HepG2 (cell line): ENCODE results near the gene PLEKHB2. TPM values are rescaled to one million over a fixed set of nuclear protein-coding genes. Genes with fewer than 3 reads are reported as not detected.
A peak's percentile ranks its signal among the peaks of the same experiment; 100 is the strongest.

ENCODE experiments used
- DNMT3B ChIP-seq: conservative IDR thresholded peaks from 2 replicates; pipeline ENCODE4 v1.6.1; 2016; ENCODE audit warnings: missing biosample characterization, control low read depth
- DPF2 ChIP-seq: sonication (generic); formaldehyde crosslinking; IDR thresholded peaks from 2 replicates; pipeline ENCODE4 v1.4.0; 2020; ENCODE audit warnings: mild to moderate bottlenecking, low read depth, missing genetic modification reagents, borderline replicate concordance
- FIP1L1 ChIP-seq: fragments of 200-400 bp; formaldehyde crosslinking; IDR thresholded peaks from 2 replicates; pipeline ENCODE4 v1.6.1; 2018; ENCODE audit warnings: low read depth, mild to moderate bottlenecking, low read length, moderate library complexity, borderline replicate concordance; ENCODE audit not compliant: insufficient read depth
- GABPB1 ChIP-seq: IDR thresholded peaks from 2 replicates; pipeline ENCODE4 v1.6.1; 2016; ENCODE audit warnings: mild to moderate bottlenecking, missing genetic modification reagents, moderate library complexity, missing compliant biosample characterization
- GTF2F1 ChIP-seq: fragments of 150-350 bp; IDR thresholded peaks from 2 replicates; pipeline ENCODE4 v1.6.1; 2014; ENCODE audit warnings: low read length
- IKZF1 ChIP-seq: fragments of 450-650 bp; IDR thresholded peaks from 2 replicates; pipeline ENCODE4 v1.7.1; 2016
- KMT2A ChIP-seq: sonication (generic); formaldehyde crosslinking; IDR thresholded peaks from 2 replicates; pipeline ENCODE4 v1.4.0; 2020; ENCODE audit warnings: missing genetic modification reagents
- NR2F1 ChIP-seq, 2 experiments: fragments of 450-650 bp in 1 of 2; formaldehyde crosslinking in 1 of 2; IDR thresholded peaks; 2 replicates each; pipeline versions ENCODE4 v1.5.0 to v1.6.1; 2016 to 2020; ENCODE audit warnings: mild to moderate bottlenecking in 1 of 2, missing compliant biosample characterization in 1 of 2, missing genetic modification reagents in 1 of 2, moderate library complexity in 1 of 2
- NRL ChIP-seq: sonication (generic); formaldehyde crosslinking; IDR thresholded peaks from 2 replicates; pipeline ENCODE4 v1.5.0; 2020; ENCODE audit warnings: missing genetic modification reagents, mild to moderate bottlenecking, moderate library complexity, borderline replicate concordance
- RBAK ChIP-seq: sonication (generic); formaldehyde crosslinking; IDR thresholded peaks from 2 replicates; pipeline ENCODE4 v1.5.1; 2020; ENCODE audit warnings: mild to moderate bottlenecking, missing genetic modification reagents
- YEATS2 ChIP-seq: sonication (generic); formaldehyde crosslinking; IDR thresholded peaks from 2 replicates; pipeline ENCODE4 v1.4.0; 2020; ENCODE audit warnings: missing genetic modification reagents, borderline replicate concordance
- ZMYM3 ChIP-seq: sonication (generic); formaldehyde crosslinking; IDR thresholded peaks from 2 replicates; pipeline ENCODE4 v1.5.1; 2020; ENCODE audit warnings: mild to moderate bottlenecking, missing genetic modification reagents
- ZNF292 ChIP-seq: sonication (generic); formaldehyde crosslinking; IDR thresholded peaks from 2 replicates; pipeline ENCODE4 v1.8.1; 2022; ENCODE audit warnings: mild to moderate bottlenecking, low read depth, missing genetic modification reagents, borderline replicate concordance
- ZNF382 ChIP-seq: sonication (generic); formaldehyde crosslinking; IDR thresholded peaks from 2 replicates; pipeline ENCODE4 v1.5.0; 2020; ENCODE audit warnings: missing genetic modification reagents, mild to moderate bottlenecking, borderline replicate concordance
- ZNF552 ChIP-seq: sonication (generic); formaldehyde crosslinking; IDR thresholded peaks from 2 replicates; pipeline ENCODE4 v1.9.0; 2022; ENCODE audit warnings: missing genetic modification reagents, mild to moderate bottlenecking, borderline replicate concordance
- ZNF619 ChIP-seq: sonication (generic); formaldehyde crosslinking; IDR thresholded peaks from 2 replicates; pipeline ENCODE4 v1.4.0; 2020; ENCODE audit warnings: mild to moderate bottlenecking, missing genetic modification reagents
- polyA plus RNA-seq, 8 experiments: library from polyadenylated mRNA; depleted of rRNA in 3 of 8; stranded (reverse) in 7 of 8; unstranded in 1 of 8; fragments of >200 nt; fragmentation: Illumina TruSeq in 4 of 8; extraction: Trizol in 4 of 8; gene quantifications; 2 replicates each; pipeline versions ENCODE4 v1.2.1 to v1.2.3, GENCODE V29; 2011 to 2016; ENCODE audit warnings: low read depth in 4 of 8, missing spikeins in 1 of 8, mixed read lengths in 1 of 8; ENCODE audit not compliant: insufficient read depth in 1 of 8
- total RNA-seq, 5 experiments: library from RNA; depleted of rRNA; stranded (reverse); fragments of >200 nt; fragmentation: Illumina TruSeq; extraction: Trizol; gene quantifications; 2 replicates each; pipeline ENCODE4 v1.2.3, GENCODE V29; 2016; ENCODE audit warnings: low read depth in 1 of 5
- TF ChIP-seq, protein P1 (sequence below): sonication (generic); formaldehyde crosslinking; IDR thresholded peaks from 2 replicates; pipeline ENCODE4 v1.9.0; 2021; ENCODE audit warnings: missing genetic modification reagents, borderline replicate concordance
- TF ChIP-seq, protein P2 (sequence below): sonication (generic); formaldehyde crosslinking; IDR thresholded peaks from 2 replicates; pipeline ENCODE4 v1.4.0; 2020; ENCODE audit warnings: missing genetic modification reagents
- TF ChIP-seq, protein P3 (sequence below): sonication (generic); formaldehyde crosslinking; IDR thresholded peaks from 2 replicates; pipeline ENCODE4 v1.5.0; 2020; ENCODE audit warnings: mild to moderate bottlenecking, low read depth, missing genetic modification reagents, borderline replicate concordance
- TF ChIP-seq, protein P4 (sequence below): sonication (generic); formaldehyde crosslinking; IDR thresholded peaks from 2 replicates; pipeline ENCODE4 v1.4.0; 2020; ENCODE audit warnings: missing genetic modification reagents
- TF ChIP-seq, protein P5 (sequence below): IDR thresholded peaks from 2 replicates; pipeline ENCODE4 v1.6.1; 2016; ENCODE audit warnings: missing genetic modification reagents, missing compliant biosample characterization
- TF ChIP-seq, protein P6 (sequence below): sonication (generic); formaldehyde crosslinking; IDR thresholded peaks from 2 replicates; pipeline ENCODE4 v1.5.0; 2020; ENCODE audit warnings: mild to moderate bottlenecking, missing genetic modification reagents

PLEKHB2 gene
- total and polyA plus RNA-seq, 2 of the 13 experiments (the other 11 are each of a cell fraction or from before 2014, with no cell fraction given) = 73.0 to 78.9 TPM

DNA sequence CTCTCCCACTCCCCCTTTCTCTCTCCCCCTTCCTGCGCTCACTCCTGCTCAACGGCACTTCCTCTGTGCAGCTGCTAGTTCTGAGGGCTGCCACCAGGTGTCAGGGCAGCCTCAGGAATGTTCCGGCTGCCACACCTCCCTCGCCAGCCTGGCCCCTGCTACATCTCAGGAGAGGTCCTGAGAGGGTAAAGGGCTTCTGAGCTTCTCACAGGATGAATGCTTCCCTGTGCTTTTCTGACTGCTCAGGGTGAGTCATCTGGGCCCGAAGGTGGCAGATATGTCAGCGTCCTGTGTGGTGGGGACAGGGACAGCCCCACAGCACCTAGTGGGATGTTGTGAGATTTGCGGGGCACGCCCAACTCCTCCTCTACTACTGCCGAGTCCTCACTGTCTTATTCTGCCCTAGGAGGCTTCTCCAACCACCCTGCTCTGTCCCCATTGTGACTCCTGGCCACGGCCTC, 49.0 kb downstream of the PLEKHB2 start (continued):
- TF ChIP-seq, protein P1, sequence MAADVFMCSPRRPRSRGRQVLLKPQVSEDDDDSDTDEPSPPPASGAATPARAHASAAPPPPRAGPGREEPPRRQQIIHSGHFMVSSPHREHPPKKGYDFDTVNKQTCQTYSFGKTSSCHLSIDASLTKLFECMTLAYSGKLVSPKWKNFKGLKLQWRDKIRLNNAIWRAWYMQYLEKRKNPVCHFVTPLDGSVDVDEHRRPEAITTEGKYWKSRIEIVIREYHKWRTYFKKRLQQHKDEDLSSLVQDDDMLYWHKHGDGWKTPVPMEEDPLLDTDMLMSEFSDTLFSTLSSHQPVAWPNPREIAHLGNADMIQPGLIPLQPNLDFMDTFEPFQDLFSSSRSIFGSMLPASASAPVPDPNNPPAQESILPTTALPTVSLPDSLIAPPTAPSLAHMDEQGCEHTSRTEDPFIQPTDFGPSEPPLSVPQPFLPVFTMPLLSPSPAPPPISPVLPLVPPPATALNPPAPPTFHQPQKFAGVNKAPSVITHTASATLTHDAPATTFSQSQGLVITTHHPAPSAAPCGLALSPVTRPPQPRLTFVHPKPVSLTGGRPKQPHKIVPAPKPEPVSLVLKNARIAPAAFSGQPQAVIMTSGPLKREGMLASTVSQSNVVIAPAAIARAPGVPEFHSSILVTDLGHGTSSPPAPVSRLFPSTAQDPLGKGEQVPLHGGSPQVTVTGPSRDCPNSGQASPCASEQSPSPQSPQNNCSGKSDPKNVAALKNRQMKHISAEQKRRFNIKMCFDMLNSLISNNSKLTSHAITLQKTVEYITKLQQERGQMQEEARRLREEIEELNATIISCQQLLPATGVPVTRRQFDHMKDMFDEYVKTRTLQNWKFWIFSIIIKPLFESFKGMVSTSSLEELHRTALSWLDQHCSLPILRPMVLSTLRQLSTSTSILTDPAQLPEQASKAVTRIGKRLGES (CRISPR knock-in tag) = no peak
- TF ChIP-seq, protein P2, sequence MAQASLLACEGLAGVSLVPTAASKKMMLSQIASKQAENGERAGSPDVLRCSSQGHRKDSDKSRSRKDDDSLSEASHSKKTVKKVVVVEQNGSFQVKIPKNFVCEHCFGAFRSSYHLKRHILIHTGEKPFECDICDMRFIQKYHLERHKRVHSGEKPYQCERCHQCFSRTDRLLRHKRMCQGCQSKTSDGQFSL (CRISPR knock-in tag) = no peak
- TF ChIP-seq GTF2F1 (no peak), NR2F1 (CRISPR knock-in tag; IDR thresholded peaks at IDR 0.05) (no peak), RBAK (CRISPR knock-in tag) (no peak), IKZF1 (no peak), DNMT3B (CRISPR knock-in tag) (no peak), ZMYM3 (CRISPR knock-in tag) (no peak), YEATS2 (CRISPR knock-in tag) (peak; percentile 42; the same call in 1 of the 2 replicates), ZNF552 (CRISPR knock-in tag) (no peak), ZNF619 (CRISPR knock-in tag) (peak; percentile 40; the same call in 1 of the 2 replicates), FIP1L1 (no peak), DPF2 (CRISPR knock-in tag) (no peak), ZNF292 (no peak), GABPB1 (CRISPR knock-in tag) (peak; percentile 52), KMT2A (CRISPR knock-in tag) (no peak), NRL (CRISPR knock-in tag) (0 out of 2 replicates have a peak, but pooled peaks have one; percentile 69), ZNF382 (CRISPR knock-in tag) (no peak)
- TF ChIP-seq, protein P3, sequence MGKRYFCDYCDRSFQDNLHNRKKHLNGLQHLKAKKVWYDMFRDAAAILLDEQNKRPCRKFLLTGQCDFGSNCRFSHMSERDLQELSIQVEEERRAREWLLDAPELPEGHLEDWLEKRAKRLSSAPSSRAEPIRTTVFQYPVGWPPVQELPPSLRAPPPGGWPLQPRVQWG (CRISPR knock-in tag) = no peak
- TF ChIP-seq, protein P4, sequence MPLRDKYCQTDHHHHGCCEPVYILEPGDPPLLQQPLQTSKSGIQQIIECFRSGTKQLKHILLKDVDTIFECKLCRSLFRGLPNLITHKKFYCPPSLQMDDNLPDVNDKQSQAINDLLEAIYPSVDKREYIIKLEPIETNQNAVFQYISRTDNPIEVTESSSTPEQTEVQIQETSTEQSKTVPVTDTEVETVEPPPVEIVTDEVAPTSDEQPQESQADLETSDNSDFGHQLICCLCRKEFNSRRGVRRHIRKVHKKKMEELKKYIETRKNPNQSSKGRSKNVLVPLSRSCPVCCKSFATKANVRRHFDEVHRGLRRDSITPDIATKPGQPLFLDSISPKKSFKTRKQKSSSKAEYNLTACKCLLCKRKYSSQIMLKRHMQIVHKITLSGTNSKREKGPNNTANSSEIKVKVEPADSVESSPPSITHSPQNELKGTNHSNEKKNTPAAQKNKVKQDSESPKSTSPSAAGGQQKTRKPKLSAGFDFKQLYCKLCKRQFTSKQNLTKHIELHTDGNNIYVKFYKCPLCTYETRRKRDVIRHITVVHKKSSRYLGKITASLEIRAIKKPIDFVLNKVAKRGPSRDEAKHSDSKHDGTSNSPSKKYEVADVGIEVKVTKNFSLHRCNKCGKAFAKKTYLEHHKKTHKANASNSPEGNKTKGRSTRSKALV (CRISPR knock-in tag) = no peak
- TF ChIP-seq, protein P5, sequence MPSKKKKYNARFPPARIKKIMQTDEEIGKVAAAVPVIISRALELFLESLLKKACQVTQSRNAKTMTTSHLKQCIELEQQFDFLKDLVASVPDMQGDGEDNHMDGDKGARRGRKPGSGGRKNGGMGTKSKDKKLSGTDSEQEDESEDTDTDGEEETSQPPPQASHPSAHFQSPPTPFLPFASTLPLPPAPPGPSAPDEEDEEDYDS (CRISPR knock-in tag) = no peak
- TF ChIP-seq, protein P6, sequence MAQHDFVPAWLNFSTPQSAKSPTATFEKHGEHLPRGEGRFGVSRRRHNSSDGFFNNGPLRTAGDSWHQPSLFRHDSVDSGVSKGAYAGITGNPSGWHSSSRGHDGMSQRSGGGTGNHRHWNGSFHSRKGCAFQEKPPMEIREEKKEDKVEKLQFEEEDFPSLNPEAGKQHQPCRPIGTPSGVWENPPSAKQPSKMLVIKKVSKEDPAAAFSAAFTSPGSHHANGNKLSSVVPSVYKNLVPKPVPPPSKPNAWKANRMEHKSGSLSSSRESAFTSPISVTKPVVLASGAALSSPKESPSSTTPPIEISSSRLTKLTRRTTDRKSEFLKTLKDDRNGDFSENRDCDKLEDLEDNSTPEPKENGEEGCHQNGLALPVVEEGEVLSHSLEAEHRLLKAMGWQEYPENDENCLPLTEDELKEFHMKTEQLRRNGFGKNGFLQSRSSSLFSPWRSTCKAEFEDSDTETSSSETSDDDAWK (CRISPR knock-in tag) = no peak
